Astrocyte (in vitro differentiated cells and primary cell): Measurements from ENCODE around the gene TACR2.

Source experiments
- EZH2 ChIP-seq: IDR thresholded peaks from 2 replicates; pipeline ENCODE4 v1.6.1; 2012; ENCODE audit warnings: mild to moderate bottlenecking, low read length, inconsistent platforms; ENCODE audit not compliant: insufficient read depth
- TF ChIP-seq, protein P1 (sequence below): IDR thresholded peaks from 2 replicates; pipeline ENCODE4 v1.5.1; 2011; ENCODE audit warnings: low read depth, mild to moderate bottlenecking, inconsistent platforms, low read length, moderate library complexity; ENCODE audit not compliant: insufficient read depth

DNA sequence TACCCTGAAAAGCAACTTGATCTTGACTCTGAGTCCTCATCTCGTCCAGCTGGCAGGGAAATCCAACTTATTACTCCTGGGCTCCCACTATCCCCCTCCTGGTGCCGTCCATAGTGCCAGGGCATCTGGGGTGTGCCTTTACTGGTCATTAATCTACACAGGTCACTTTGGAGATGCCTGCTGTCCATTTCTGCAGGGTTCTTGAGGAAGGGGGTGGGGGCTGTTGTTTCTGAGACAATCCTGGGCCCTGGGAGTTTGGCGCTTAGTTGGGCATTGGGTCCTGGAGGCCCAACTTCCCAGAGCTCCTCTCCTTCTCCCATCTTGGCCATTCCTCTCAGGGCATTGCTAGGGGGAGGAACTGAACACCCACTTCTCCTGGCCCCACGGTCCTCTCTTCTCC, 6.0 kb upstream of the TACR2 start:
- TF ChIP-seq, protein P1, sequence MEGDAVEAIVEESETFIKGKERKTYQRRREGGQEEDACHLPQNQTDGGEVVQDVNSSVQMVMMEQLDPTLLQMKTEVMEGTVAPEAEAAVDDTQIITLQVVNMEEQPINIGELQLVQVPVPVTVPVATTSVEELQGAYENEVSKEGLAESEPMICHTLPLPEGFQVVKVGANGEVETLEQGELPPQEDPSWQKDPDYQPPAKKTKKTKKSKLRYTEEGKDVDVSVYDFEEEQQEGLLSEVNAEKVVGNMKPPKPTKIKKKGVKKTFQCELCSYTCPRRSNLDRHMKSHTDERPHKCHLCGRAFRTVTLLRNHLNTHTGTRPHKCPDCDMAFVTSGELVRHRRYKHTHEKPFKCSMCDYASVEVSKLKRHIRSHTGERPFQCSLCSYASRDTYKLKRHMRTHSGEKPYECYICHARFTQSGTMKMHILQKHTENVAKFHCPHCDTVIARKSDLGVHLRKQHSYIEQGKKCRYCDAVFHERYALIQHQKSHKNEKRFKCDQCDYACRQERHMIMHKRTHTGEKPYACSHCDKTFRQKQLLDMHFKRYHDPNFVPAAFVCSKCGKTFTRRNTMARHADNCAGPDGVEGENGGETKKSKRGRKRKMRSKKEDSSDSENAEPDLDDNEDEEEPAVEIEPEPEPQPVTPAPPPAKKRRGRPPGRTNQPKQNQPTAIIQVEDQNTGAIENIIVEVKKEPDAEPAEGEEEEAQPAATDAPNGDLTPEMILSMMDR = no peak
- no peak for TF ChIP-seq EZH2
